ENCODE data around the gene GNA12. TPM values are rescaled to one million over a fixed set of nuclear protein-coding genes. Genes with fewer than 3 reads are reported as not detected.

GNA12 gene
- total and polyA plus RNA-seq, 10 donors, result 12.3 to 64.2 (median 32.4) TPM

- intact Hi-C loops (cut with DNase I; ENCODE audit: low total_unique reads), result loop anchor here (10.0 kb wide), 1 partner anchor 215 kb away; the partner anchor contains the start of gene GRIFIN
- DNase-seq, result no peak
- Histone ChIP-seq H3K36me3 (no peaks in the 10 kb centered on the region), H3K9me3 (no peaks in the 10 kb centered on the region), H3K27me3 (replicated peaks in 1 of 7) (peaks cover 0 to 62% (median 38%) of the 10 kb centered on the region in 7 donors), H3K4me1 (peaks cover 12 to 40% (median 29%) of the 10 kb centered on the region in 6 donors), H3K27ac (no peak overlapping the region), H3K4me3 (peak overlapping the region in 1 of 8 donors; percentile 55)
- 54 to 66% (median 64%) methylated on average over 8 to 16 of the region's 16 CpGs for WGBS, 5 donors
- TF ChIP-seq CTCF (IDR thresholded peaks at IDR 0.05 in 8 of 11, conservative IDR thresholded peaks at IDR 0.05 in 3 of 11), result no peak
- no peak for TF ChIP-seq POLR2AphosphoS5 (IDR thresholded peaks at IDR 0.05)
- no peak for TF ChIP-seq POLR2A (IDR thresholded peaks at IDR 0.05)
These were observed 154.7 kb downstream of the GNA12 start for GRCh38 chr7:2689343-2689847.

- 3 to 9% (median 4%) methylated on average over 24 to 62 of the region's 62 CpGs for WGBS, 5 donors
- Histone ChIP-seq H3K4me3 (peak overlapping the region in 6 of 8 donors; percentile 8 to 55 (median 20)), H3K27ac (no peak overlapping the region), H3K36me3 (no peaks in the 10 kb centered on the region), H3K4me1 (peaks cover 12 to 40% (median 29%) of the 10 kb centered on the region in 6 donors), H3K9me3 (no peaks in the 10 kb centered on the region), H3K27me3 (replicated peaks in 1 of 7) (peaks cover 0 to 63% (median 38%) of the 10 kb centered on the region in 7 donors)
- intact Hi-C loops (cut with DNase I; ENCODE audit: low total_unique reads), result loop anchor here (10.0 kb wide), 1 partner anchor 214 kb away; the partner anchor contains the start of gene GRIFIN
- no peak for TF ChIP-seq POLR2A (IDR thresholded peaks at IDR 0.05)
- no peak for TF ChIP-seq POLR2AphosphoS5 (IDR thresholded peaks at IDR 0.05)
- TF ChIP-seq CTCF (IDR thresholded peaks at IDR 0.05 in 8 of 11, conservative IDR thresholded peaks at IDR 0.05 in 3 of 11), result no peak
- peak; percentile 70 for DNase-seq
These were observed 155.4 kb downstream of the GNA12 start for GRCh38 chr7:2688409-2689342.

- WGBS, 5 donors, result 3 to 50% (median 5%) methylated on average over 2 to 41 of the region's 41 CpGs
- Histone ChIP-seq H3K27me3 (replicated peaks in 1 of 7) (peaks cover 0 to 67% (median 38%) of the 10 kb centered on the region in 7 donors), H3K4me3 (peak within 1 kb of the TSS in 6 of 8 donors; percentile 8 to 55 (median 20)), H3K27ac (peak within 1 kb of the TSS in 1 of 8 donors; percentile 41), H3K9me3 (peaks cover 0 to 5% (median 0%) of the 10 kb centered on the region in 8 donors), H3K4me1 (peaks cover 12 to 42% (median 29%) of the 10 kb centered on the region in 6 donors), H3K36me3 (no peaks in the 10 kb centered on the region)
- TF ChIP-seq CTCF (IDR thresholded peaks at IDR 0.05 in 8 of 11, conservative IDR thresholded peaks at IDR 0.05 in 3 of 11), result no peak
- no peak for TF ChIP-seq POLR2AphosphoS5 (IDR thresholded peaks at IDR 0.05)
- TF ChIP-seq POLR2A (IDR thresholded peaks at IDR 0.05), result no peak
- intact Hi-C loops (cut with DNase I; ENCODE audit: low total_unique reads), result loop anchor here (10.0 kb wide), 1 partner anchor 213 kb away; the partner anchor contains the start of gene GRIFIN
- DNase-seq, result peak; percentile 71
These were observed 156.2 kb downstream of the GNA12 start, which contains the start of gene AMZ1 for GRCh38 chr7:2687881-2688318. Gene AMZ1 (plus strand): TSS chr7:2688202. CDS start chr7:2700452, 12,250 bp downstream.

Data from spleen (tissue), 11 donors.